8988T (cell line): ENCODE measurements around the gene MAPT.
"Not testable (repeated sequence)": the region's sequence is repeated elsewhere in the genome, so short reads cannot be mapped to it uniquely, and the experiment has no call there.

Experiments
- DNase-seq: peaks from one replicate; pipeline ENCODE4 v3.0.0; 2011

The MAPT gene

GRCh38 chr17:45997166-45997565 lies 102.8 kb downstream of the MAPT start:
- DNase-seq, result no peak

GRCh38 chr17:45997624-45998023 lies 103.3 kb downstream of the MAPT start:
- no peak for DNase-seq

- DNase-seq, result no peak
Observed at GRCh38 chr17:45998987-45999899, 104.9 kb downstream of the MAPT start, which contains the start of gene STH. Gene STH (plus strand): TSS chr17:45999250. CDS start chr17:45999280, 30 bp downstream.

- no peak for DNase-seq
Observed at GRCh38 chr17:45999900-46000290, 105.5 kb downstream of the MAPT start.

GRCh38 chr17:46000292-46000691 lies 105.9 kb downstream of the MAPT start:
- DNase-seq, result no peak

GRCh38 chr17:46000757-46001156 lies 106.4 kb downstream of the MAPT start:
- DNase-seq, result no peak

- no peak for DNase-seq
Observed at GRCh38 chr17:46001390-46002310, 107.3 kb downstream of the MAPT start.

GRCh38 chr17:46002311-46002972 lies 108.1 kb downstream of the MAPT start:
- DNase-seq, result no peak

- no peak for DNase-seq
Observed at GRCh38 chr17:46002973-46003316, 108.6 kb downstream of the MAPT start.

GRCh38 chr17:46003907-46004748 lies 109.8 kb downstream of the MAPT start:
- DNase-seq, result no peak

- not testable (repeated sequence) for DNase-seq
Observed at GRCh38 chr17:46006082-46006481, 111.7 kb downstream of the MAPT start.

GRCh38 chr17:46007461-46007965 lies 113.2 kb downstream of the MAPT start:
- DNase-seq, result no peak

GRCh38 chr17:46008591-46008990 lies 114.2 kb downstream of the MAPT start:
- DNase-seq, result no peak

GRCh38 chr17:46009681-46010596 lies 115.6 kb downstream of the MAPT start:
- peak; percentile 63 for DNase-seq

GRCh38 chr17:46010597-46011186 lies 116.3 kb downstream of the MAPT start:
- DNase-seq, result no peak

GRCh38 chr17:46011711-46012505 lies 117.6 kb downstream of the MAPT start:
- DNase-seq, result no peak

GRCh38 chr17:46012506-46013079 lies 118.2 kb downstream of the MAPT start:
- DNase-seq, result no peak

GRCh38 chr17:46013127-46013501 lies 118.8 kb downstream of the MAPT start:
- no peak for DNase-seq

- DNase-seq, result no peak
Observed at GRCh38 chr17:46013502-46014165, 119.3 kb downstream of the MAPT start.
